GM18858 (cell line): ENCODE data around the gene PLK2.

ENCODE experiments used
- ATAC-seq: cut with Tn5 transposase; IDR thresholded peaks from one replicate; pipeline ENCODE4 v1.9.1; 2021; ENCODE audit not compliant: unreplicated experiment

Gene PLK2

GRCh38 chr5:58481066-58481676 lies 21.3 kb upstream of the PLK2 start:
- no peak for ATAC-seq

- no peak for ATAC-seq
These were observed 18.0 kb upstream of the PLK2 start for GRCh38 chr5:58477760-58478376.

- ATAC-seq, result no peak
These were observed 15.5 kb upstream of the PLK2 start for GRCh38 chr5:58475404-58475803.

- no peak for ATAC-seq
These were observed 10.0 kb upstream of the PLK2 start for GRCh38 chr5:58469896-58470295.

- peak; percentile 98 for ATAC-seq
These were observed 7.1 kb upstream of the PLK2 start for GRCh38 chr5:58466939-58467338.

GRCh38 chr5:58462623-58463230 lies 2.8 kb upstream of the PLK2 start:
- no peak for ATAC-seq

DNA sequence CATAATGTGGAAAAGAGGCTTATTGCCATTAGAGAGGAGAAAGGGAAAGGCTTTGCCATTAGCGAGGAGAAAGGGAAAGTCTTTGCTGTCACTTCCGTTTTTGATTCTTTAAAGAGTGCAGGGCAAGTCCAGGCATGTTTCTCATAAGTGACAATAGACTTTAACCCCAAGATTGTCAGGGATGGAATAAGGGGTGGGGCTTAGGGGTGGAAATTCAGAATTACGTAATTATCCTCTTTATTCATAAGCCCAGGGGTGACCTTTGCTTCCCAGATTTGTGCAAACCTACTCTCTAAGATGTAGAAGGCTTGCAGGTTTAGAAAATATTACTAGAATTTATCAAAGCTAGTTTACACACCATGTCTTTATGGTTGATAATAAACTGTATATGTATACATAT lies 2.3 kb upstream of the PLK2 start:
- ATAC-seq, result no peak

DNA sequence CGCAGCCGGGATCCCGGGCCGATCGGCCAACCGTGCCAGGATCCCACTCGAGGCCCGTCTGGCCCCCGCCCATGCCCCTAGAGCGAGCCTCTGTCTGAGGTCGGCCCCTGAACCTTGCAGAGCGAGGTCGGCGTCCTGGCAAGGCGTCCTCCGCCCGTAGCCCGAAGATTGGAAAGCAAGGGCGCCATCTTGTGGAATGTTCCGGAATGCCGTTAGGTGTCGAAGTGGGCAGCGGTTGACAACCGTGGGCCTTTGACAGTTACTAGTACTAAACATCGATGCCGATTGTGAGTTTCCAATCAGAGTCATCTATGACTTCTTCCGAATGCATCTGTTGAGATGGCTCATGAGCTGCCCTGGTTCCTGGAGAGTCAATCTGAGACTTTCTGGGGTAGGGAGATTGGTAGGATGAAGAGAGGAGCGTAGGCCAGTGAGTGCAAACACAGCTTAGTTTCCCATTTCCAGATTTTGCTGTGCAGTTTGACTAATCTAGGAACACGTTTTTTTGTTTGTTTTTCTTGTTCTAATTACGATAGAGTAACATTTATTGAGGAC lies 923 bp upstream of the PLK2 start:
- ATAC-seq, result peak; percentile 73

- ATAC-seq, result no peak
These were observed 512 bp downstream of the PLK2 start for GRCh38 chr5:58459146-58460001.

DNA sequence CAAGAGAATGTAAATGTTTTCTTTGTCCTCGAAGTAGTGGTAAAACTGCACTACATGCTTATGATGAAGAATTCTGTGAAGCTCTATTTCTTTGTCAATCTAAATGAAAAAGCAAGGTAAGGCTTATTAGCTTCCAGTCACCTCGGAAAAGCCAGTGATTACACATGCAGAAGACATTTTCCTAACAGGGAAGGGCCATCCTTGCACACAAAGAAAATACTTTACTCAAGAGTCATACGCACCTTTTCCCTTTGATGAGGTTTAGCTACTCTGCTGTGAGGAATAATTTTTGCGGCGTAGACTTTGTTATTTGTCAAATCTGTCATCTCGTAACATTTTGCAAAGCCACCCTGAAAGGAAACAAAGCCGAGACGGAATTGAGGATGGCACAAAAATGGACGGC lies 1.1 kb downstream of the PLK2 start:
- no peak for ATAC-seq

- ATAC-seq, result no peak
These were observed 1.6 kb downstream of the PLK2 start for GRCh38 chr5:58458141-58458742.

GRCh38 chr5:58457050-58457449 lies 2.8 kb downstream of the PLK2 start:
- no peak for ATAC-seq

DNA sequence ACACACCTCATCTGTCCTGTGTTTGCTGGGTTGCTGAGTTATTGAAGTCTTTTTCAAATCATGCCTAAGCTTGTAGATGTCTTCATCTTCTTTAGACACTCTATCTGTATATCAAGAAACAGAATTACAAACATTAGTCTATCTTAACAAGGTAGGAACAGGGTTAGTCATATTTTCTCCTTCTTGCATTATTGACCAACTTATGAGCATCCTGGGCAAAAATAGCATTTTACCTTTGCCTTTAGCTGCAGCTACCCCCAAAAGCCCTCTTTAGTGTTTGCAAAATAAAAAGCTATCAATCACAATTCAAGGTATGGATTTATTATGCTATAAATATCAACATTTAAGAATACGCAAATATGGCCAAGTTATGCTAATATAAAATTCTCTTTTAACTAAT lies 3.4 kb downstream of the PLK2 start:
- no peak for ATAC-seq

GRCh38 chr5:58456026-58456425 lies 3.9 kb downstream of the PLK2 start:
- ATAC-seq, result no peak

- no peak for ATAC-seq
These were observed 4.4 kb downstream of the PLK2 start for GRCh38 chr5:58455480-58455879.

- no peak for ATAC-seq
These were observed 4.8 kb downstream of the PLK2 start for GRCh38 chr5:58455066-58455465.

DNA sequence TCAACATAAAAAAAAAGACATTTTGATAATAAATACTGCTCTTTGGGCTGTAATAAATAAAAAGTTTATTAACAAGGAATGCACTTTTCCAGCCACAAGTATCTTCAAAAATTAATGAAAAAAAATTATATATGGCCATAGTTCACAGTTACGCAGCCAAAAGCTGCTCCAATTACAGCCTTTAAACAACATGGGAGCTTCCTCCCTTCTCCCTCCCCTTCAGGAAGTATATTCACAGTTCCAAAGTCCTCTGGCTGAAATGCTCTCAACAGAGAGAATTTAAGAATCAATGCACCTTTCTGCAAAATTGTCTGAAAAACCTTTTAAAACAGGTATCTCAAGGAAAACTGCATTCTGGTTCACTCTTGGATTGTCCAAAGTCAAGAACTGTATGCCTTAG lies 5.9 kb downstream of the PLK2 start:
- no peak for ATAC-seq

DNA sequence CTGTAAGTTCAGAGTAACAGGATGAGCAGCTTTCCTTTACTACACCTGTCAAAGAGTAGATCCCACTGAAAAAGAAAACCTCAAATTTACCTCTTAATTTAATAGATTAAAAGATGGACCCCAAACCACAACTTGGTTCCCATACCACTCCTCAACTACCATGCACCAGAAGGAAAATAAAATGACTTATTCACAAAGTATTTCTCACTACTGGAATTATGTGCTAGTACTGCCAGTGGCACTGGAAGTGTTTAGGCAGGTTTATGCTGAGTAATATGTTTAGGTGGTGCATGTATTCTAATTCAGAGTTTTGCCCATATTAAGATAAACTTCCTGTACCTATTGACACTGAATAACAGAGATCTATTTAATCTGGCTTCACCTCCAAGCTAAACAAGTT lies 6.6 kb downstream of the PLK2 start:
- no peak for ATAC-seq

GRCh38 chr5:58452566-58453258 lies 7.2 kb downstream of the PLK2 start:
- no peak for ATAC-seq

- ATAC-seq, result no peak
These were observed 7.9 kb downstream of the PLK2 start for GRCh38 chr5:58451732-58452565.
